Suprapubic skin (tissue), 4 donors: ENCODE results near the gene THEM5. TPM values are rescaled to one million over a fixed set of nuclear protein-coding genes. Genes with fewer than 3 reads are reported as not detected.

Source experiments
- DNase-seq, 2 donors: peaks; one replicate each; pipeline ENCODE4 v3.0.0-alpha.2; 2019; ENCODE audit warnings: low spot score in 2 of 2
- H3K27ac ChIP-seq: fragments of 200-600 bp; sonication (generic); one replicate; pipeline ENCODE4 v1.5.1; 2019
- H3K27me3 ChIP-seq: fragments of 200-600 bp; sonication (generic); one replicate; pipeline ENCODE4 v1.5.1; 2019
- H3K36me3 ChIP-seq: fragments of 200-600 bp; sonication (generic); one replicate; pipeline ENCODE4 v1.5.1; 2019
- H3K4me1 ChIP-seq: fragments of 200-600 bp; sonication (generic); one replicate; pipeline ENCODE4 v1.5.1; 2019
- H3K4me3 ChIP-seq: fragments of 200-600 bp; sonication (generic); one replicate; pipeline ENCODE4 v1.5.1; 2019; ENCODE audit warnings: mild to moderate bottlenecking
- H3K9me3 ChIP-seq: fragments of 200-600 bp; sonication (generic); one replicate; pipeline ENCODE4 v1.5.1; 2019
- CTCF ChIP-seq, 2 donors: fragments of 200-600 bp in 1 of 2; fragments of 450-650 bp in 1 of 2; sonication (generic) in 1 of 2; IDR thresholded peaks; one replicate each; pipeline ENCODE4 v1.5.1; 2016 to 2019; ENCODE audit warnings: antibody characterized with exemption in 2 of 2, mild to moderate bottlenecking in 1 of 2, moderate library complexity in 1 of 2
- EP300 ChIP-seq: sonication (generic); formaldehyde crosslinking; IDR thresholded peaks from one replicate; pipeline ENCODE4 v1.6.1; 2017; ENCODE audit warnings: antibody characterized with exemption
- POLR2A ChIP-seq, 2 donors: fragments of 450-650 bp; IDR thresholded peaks; one replicate each; pipeline ENCODE4 v1.6.1; 2017; ENCODE audit warnings: antibody characterized with exemption in 2 of 2, mild to moderate bottlenecking in 2 of 2, moderate library complexity in 2 of 2
- POLR2AphosphoS5 ChIP-seq, 3 donors: sonication (generic); formaldehyde crosslinking; IDR thresholded peaks; one replicate each; pipeline ENCODE4 v1.6.1; 2017; ENCODE audit warnings: antibody characterized with exemption in 3 of 3
- WGBS: methylation state at CpG from one replicate; pipeline ENCODE4 v1.1.5; 2018; 5-methylcytosine and 5-hydroxymethylcytosine counted together
- total RNA-seq, 4 donors: library from RNA; depleted of rRNA; stranded (reverse); fragments of >200 nt; gene quantifications; one replicate each; pipeline ENCODE4 v1.1.0, GENCODE V29; 2016

The THEM5 gene
- total RNA-seq, 4 donors from 2014 or later, result 29.1 to 89.7 (median 64.3) TPM

GRCh38 chr1:151852733-151853132 is 779 bp downstream of the THEM5 start:
- no peaks in the 10 kb centered on the region for H3K27me3 ChIP-seq
- H3K4me1 ChIP-seq, result peaks cover 49% of the 10 kb centered on the region
- no peaks in the 10 kb centered on the region for H3K36me3 ChIP-seq
- WGBS, result 83% methylated on average over 1 of the region's 4 CpGs
- H3K4me3 ChIP-seq, result no peak overlapping the region
- TF ChIP-seq POLR2AphosphoS5 (IDR thresholded peaks at IDR 0.05) (no peak), CTCF (IDR thresholded peaks at IDR 0.05) (no peak), EP300 (no peak), POLR2A (IDR thresholded peaks at IDR 0.05) (no peak)
- peak overlapping the region; percentile 15 for H3K27ac ChIP-seq
- H3K9me3 ChIP-seq, result no peaks in the 10 kb centered on the region
- peak in 1 of 2 donors; percentile 35 for DNase-seq

GRCh38 chr1:151851886-151852285 is 1.6 kb downstream of the THEM5 start:
- TF ChIP-seq POLR2A (IDR thresholded peaks at IDR 0.05) (no peak), EP300 (no peak), POLR2AphosphoS5 (IDR thresholded peaks at IDR 0.05) (no peak), CTCF (IDR thresholded peaks at IDR 0.05) (no peak)
- Histone ChIP-seq H3K4me3 (no peak overlapping the region), H3K36me3 (no peaks in the 10 kb centered on the region), H3K4me1 (peaks cover 48% of the 10 kb centered on the region), H3K9me3 (no peaks in the 10 kb centered on the region), H3K27ac (peak overlapping the region; percentile 11), H3K27me3 (no peaks in the 10 kb centered on the region)
- peak in 1 of 2 donors; percentile 76 for DNase-seq
- WGBS, result 62% methylated on average over 8 of the region's 8 CpGs

GRCh38 chr1:151849871-151850270 is 3.6 kb downstream of the THEM5 start:
- H3K4me3 ChIP-seq, result no peak overlapping the region
- H3K9me3 ChIP-seq, result no peaks in the 10 kb centered on the region
- H3K27ac ChIP-seq, result no peak overlapping the region
- TF ChIP-seq EP300, result no peak
- TF ChIP-seq CTCF (IDR thresholded peaks at IDR 0.05), result no peak
- TF ChIP-seq POLR2AphosphoS5 (IDR thresholded peaks at IDR 0.05), result no peak
- TF ChIP-seq POLR2A (IDR thresholded peaks at IDR 0.05), result no peak
- H3K4me1 ChIP-seq, result peaks cover 39% of the 10 kb centered on the region
- H3K27me3 ChIP-seq, result no peaks in the 10 kb centered on the region
- no peaks in the 10 kb centered on the region for H3K36me3 ChIP-seq
- DNase-seq, result no peak

- peaks cover 37% of the 10 kb centered on the region for H3K4me1 ChIP-seq
- no peak overlapping the region for H3K4me3 ChIP-seq
- no peak for DNase-seq
- TF ChIP-seq POLR2A (IDR thresholded peaks at IDR 0.05), result no peak
- no peak for TF ChIP-seq POLR2AphosphoS5 (IDR thresholded peaks at IDR 0.05)
- TF ChIP-seq EP300, result no peak
- TF ChIP-seq CTCF (IDR thresholded peaks at IDR 0.05), result no peak
- H3K36me3 ChIP-seq, result no peaks in the 10 kb centered on the region
- peak overlapping the region; percentile 41 for H3K27ac ChIP-seq
- no peaks in the 10 kb centered on the region for H3K27me3 ChIP-seq
- no peaks in the 10 kb centered on the region for H3K9me3 ChIP-seq
- WGBS, result 30% methylated on average over 3 of the region's 3 CpGs
Measured at GRCh38 chr1:151849126-151849525, 4.4 kb downstream of the THEM5 start.

- no peak for DNase-seq
- Histone ChIP-seq H3K9me3 (no peaks in the 10 kb centered on the region), H3K4me1 (peaks cover 30% of the 10 kb centered on the region), H3K27me3 (no peaks in the 10 kb centered on the region), H3K4me3 (no peak overlapping the region), H3K36me3 (no peaks in the 10 kb centered on the region), H3K27ac (no peak overlapping the region)
- 62% methylated on average over 11 of the region's 11 CpGs for WGBS
- TF ChIP-seq CTCF (IDR thresholded peaks at IDR 0.05) (no peak), EP300 (no peak), POLR2A (IDR thresholded peaks at IDR 0.05) (no peak)
Measured at GRCh38 chr1:151847867-151848596, 5.5 kb downstream of the THEM5 start.
